NCI-H1105 treated with DMSO at 0.1 percent for 48 hours (cell line): ENCODE measurements around the gene PIM1.
A peak's percentile ranks its signal among the peaks of the same experiment; 100 is the strongest.
"Not testable (repeated sequence)": the region's sequence is repeated elsewhere in the genome, so short reads cannot be mapped to it uniquely, and the experiment has no call there.

Experiments used
- DNase-seq: peaks from one replicate; lab custom pipeline; 2025; lab: John Stamatoyannopoulos, UW

The PIM1 gene

DNA sequence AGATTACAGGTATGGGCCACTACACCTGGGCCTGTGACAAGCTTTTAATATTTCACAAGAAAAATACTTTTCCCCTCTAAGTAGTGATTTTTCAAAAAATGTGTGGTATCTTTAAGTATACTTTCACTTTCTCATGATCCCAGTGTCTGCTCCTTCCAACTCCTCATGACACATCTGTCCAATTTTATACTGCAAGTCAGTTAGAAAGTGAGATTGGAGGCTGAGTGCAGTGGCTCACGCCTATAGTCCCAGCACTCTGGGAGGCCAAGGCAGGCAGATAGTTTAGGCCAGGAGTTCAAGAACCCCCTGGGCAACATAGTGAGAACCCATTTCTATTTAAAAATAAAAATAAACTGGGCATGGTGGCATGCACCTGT lies 20.2 kb downstream of the PIM1 start:
- no peak for DNase-seq

DNA sequence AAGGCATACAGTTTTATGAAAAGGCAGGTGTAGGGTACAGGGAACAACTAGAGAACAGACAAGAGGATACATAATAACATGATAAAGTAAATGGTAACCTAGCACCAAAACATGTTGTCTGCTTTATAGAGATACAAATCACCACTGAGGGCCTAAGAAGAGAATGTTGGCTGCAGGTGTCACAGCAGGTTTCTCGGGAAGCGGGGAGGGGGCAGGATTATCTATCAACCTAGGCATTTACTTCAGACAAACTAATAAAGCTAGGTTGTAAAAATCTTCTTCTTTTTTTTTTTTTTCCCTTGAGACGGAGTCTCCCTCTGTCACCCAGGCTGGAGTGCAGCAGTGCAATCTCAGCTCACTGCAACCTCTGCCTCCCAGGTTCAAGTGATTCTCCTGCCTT lies 22.7 kb downstream of the PIM1 start:
- DNase-seq, result no peak

DNA sequence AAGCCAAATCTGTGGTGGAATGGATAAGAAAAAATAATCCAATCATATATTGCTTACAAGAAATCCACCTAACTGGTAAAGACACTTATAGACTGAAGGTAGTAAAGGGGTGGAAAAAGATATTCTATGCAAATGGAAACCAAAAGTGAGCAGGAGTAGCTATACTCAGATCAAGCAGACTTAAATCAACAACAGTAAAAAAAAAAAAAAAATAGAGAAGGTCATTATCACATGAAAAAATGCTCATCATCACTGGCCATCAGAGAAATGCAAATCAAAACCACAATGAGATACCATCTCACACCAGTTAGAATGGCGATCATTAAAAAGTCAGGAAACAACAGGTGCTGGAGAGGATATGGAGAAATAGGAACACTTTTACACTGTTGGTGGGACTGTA lies 24.9 kb downstream of the PIM1 start:
- DNase-seq, result not testable (repeated sequence)

DNA sequence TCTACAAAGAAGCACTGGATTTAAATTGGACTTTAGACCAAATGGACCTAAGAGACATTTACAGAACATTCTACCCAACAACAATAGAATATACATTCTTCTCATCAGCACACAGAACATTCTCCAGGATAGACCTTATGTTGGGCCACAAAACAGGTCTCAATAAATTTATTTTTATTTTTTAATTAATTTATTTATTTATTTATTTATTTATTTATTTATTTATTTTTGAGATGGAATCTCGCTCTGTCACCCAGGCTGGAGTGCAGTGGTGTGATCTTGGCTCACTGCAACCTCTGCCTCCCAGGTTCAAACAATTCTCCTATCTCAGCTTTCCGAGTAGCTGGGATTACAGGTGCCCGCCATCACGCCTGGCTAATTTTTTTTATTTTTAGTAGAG lies 26.5 kb downstream of the PIM1 start:
- not testable (repeated sequence) for DNase-seq

DNA sequence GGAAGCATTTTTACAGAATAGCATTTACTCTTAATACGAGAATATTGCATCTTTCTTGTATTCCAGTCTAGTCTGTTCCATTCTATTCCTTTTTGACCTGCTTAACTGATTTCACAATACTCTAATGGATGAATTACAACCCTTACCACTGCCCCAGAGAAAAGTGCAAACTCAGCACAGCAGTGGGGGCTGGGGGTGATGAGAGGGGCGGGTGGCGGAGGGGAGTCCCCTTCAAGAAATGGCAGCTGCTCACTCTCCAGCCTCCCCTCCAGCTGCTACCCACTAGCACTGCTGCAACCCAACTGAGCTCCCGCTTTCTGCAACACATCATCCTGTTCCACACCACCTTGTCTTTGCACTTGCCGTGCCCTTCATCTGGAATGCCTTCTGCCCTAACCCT lies 30.1 kb downstream of the PIM1 start:
- DNase-seq, result no peak

DNA sequence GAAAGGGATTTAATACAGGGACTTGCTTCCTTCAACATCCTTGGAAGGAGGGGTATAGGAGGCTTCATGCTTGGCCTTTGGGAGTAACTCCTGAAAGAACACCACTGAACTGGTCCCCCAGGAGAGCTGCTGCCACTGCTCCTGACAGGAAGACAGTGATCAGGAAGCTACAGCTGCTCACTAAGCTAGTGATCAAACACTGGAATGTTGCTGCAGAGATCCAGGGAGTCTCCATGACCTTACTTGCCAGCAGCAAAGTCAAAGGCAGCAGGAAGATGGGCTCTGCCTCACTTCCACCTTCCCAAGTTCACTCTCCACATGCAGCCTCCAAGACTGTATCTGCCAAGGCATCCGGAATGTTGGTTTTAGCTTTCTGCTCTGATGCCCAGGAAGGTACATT lies 31.8 kb downstream of the PIM1 start:
- no peak for DNase-seq

DNA sequence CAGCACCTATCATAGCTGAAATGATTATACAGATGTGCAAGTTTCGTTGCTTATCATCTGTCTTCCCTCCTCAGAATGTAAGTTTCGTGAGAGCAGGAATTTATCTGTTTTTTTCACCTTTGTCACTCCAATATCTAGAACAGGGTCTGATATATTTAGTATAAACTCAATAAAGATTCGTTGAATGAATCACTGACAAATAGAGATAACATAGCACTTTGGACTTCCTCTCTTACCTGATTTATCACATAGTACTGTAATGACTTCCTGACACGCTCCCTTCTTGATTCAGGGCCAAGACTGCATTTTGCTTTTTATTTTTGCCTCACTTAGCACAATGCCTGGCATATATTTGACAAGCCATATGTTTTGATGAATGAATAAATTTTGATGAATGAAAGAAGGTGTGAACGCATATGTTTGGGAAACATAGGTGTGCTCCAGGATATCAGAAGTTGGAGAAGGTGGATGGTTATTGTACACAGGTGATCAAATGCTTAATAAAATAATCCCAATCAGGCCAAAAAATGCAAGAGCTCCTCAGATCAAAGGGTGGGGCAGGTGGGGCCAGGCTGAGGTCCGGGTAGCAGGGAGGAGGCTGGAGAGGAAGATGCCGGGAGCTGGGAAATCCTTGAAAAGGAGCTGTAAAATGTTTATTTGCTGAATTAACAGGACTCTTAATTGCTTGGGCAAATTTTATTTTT lies 33.0 kb downstream of the PIM1 start:
- no peak for DNase-seq

DNA sequence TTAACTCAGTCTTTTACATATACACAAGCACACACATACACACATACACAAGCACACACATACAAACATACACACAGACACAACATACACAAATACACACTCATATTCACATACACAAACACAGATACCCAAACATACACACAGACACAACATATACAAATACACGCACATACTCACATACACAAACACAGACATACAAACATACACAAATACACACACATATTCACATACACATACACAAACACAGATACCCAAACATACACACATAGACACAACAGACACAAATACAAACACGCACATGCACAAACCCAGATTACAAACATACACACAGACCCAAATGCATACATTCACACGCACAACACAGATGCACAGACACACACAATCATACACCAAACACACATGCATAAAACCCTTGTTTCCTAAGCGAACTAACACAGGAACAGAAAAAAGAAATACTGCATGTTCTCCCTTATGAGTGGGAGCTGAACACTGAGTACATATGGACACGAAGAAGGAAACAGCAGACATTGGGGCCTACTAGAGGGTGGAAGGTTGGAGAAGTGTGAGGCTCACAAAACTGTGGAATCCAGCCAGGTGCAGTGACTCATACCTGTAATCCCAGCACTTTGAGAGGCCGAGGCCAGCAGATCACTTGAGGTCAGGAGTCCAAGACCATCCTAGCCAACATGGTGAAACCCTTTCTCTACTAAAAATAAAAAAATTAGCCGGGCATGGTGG lies 34.2 kb downstream of the PIM1 start:
- DNase-seq, result no peak

DNA sequence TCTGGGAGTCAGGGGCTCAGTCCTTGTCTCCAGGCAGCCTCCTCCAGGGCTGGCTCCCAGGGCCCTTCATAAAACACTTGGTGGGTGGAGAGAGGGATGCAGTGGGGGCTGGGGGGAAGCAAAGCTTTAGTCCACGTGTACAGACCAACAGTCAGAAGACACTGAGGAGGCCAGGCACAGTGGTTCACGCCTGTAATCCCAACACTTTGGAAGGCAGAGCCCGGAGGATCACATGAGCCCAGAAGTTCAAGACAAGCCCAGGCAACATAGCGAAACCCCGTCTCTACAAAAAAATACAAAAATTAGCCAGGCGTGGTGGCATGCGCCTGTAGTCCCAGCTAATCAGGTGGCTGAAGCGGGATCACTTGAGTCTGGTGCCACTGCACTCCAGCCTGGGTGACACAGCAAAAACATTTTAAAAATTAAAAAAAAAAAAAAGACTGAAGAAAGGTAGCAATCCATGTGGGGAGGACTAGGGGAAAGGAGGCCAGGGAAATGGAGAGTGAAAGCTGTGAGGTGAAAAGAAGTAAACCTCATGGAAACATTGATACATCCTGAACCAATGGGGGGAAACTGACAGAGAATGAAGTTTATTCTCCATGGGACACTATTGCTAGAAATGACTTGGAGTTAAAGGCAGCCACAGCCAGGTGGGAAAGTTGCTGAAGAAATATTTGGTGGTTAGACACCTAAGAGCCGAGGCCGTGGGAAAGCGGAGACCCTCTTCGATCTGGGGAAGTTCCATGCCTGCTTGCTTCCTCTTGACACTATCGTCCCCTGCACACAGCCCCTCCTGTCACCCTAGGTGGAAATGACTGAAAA lies 35.4 kb downstream of the PIM1 start:
- DNase-seq, result no peak

DNA sequence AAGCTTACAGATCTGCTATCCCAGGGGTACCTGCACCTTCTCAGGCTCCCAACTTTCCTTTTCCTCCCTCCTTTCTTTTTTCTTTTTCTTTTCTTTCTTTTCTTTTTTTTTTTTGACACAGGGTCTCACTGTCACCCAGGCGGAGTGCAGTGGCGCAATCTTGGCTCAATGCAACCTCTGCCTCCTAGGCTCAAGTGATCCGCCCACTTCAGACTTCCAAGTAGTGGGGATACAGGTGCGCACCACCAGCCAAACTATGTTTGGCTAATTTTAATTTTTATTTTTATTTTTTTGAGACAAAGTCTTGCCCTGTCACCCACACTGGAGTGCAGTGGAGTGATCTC lies 36.0 kb downstream of the PIM1 start:
- no peak for DNase-seq

DNA sequence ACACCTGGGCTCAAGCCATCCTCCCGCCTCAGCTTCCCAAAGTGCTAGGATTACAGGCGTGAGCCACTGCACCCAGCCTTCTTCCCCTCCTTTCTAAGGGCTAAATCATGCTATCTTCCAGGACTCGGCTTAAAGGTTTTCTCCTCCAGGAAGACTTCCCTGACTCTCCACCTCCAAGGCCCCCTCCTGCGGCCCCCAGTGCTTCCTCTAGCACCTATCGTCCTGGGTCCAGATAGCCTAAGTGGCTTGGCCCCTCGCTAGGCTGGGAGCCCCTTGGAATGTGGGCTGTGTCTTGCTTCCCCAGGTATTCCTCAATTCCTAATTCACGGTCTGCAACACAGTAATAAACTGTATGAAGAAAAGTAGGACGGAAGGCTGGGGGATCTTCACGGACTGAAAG lies 36.7 kb downstream of the PIM1 start:
- no peak for DNase-seq

DNA sequence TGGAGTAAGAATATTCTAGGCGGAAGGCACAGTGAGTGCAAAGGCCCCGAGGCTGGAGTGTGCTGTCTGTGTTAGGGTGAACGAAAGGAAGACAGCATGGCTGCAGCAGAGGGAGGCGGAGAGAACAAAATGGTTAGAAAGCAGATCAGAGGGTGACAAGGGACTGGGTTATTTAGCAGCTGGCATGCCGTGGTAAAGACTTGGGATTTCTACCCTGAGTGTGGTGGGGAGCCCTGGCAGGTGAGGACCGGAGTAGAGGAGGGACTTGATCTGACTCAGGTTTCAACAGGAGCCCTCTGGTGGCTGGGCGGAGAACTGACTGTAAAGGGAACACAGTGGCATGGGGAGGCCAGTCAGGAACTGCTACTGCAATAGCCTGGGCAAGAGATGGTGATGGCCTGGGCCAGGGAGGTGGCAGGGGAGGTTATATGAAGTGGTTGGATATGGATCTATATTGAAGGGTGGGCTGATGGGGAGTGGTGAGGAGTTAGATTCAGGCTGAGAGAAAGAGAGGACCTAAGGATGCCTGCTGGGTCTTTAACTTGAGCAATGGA lies 38.0 kb downstream of the PIM1 start:
- peak; percentile 68 for DNase-seq

DNA sequence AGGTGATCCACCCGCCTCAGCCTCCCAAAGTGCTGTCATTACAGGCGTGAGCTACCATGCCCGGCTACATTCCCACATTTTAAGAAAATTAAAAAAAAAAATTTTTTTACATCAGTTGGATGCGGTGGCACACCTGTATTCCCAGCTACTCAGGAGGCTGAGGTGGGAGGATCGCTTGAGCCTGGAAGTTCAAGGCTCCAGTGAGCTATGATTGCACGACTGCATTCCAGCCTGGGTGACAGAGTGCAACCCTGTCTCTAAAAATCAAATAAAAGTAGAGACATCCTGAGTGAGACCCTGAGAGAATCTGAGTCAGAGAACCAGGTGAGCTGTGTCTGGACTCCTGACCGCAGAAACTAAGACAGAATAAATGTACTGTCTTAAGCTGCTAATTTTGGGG lies 38.8 kb downstream of the PIM1 start:
- no peak for DNase-seq

DNA sequence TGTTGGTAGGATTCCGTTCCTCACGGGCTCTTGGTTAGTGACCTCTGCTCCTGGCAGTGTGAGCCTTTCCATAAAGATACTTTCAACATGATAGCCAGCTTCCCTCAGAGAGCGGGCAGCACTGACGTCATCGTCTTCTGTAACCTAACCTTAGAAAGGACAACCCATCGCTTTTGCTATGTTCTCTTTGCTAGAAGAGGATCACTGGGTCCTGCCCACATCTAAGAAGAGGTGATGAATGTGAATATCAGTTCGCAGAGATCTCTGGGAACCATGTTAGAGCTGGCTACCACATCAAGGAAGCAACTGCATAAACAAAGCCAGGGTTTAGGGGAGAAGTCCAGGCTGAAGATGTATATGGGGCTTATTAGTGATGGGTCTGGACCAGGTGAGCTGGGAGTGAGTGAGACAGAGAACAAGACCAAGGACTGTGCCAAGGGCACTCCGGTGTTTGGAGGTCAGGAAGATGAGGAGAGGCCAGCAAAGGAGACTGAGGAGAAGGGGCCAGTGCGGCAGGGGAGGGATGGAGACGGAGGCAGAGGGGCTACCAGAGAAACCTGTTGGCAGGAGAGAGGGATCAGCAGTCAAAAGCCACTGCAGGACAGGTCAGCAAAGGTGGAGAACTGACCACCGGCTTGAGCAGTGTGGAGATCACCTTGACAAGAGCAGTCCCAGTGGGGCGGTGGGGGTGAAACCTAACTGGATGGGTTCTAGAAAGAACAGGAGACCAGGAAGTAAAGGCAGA lies 39.7 kb downstream of the PIM1 start:
- no peak for DNase-seq

DNA sequence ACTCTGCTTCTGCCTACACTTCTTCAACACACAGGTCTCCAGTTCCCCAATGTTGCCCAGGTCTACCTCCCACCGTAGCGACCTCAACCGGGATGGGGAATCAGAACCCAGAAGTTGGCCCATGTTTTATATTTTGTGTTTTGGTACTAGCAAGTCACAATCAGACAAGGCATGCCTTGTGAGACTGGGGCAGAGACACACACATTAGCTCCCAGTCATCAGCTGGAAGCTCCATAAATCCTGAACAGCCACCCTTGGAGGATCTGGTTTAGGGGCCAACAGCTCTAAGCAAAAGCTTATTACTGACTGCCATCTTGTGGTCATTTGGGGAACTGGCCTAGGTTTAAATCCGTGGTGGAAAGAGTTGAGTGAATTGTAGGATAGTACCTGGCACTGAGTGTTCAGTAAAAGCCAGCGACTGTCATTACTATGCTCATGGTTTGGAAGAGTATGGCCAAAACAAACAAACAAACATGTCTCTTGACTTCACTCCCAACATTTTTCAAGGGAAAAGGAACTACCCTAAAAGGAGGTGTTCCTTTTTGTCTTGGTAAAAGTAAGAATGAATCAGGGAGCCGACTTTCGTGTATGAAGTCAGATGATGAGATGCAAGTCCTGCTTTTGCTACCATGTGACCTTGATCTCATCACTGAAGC lies 40.5 kb downstream of the PIM1 start:
- DNase-seq, result peak; percentile 78

DNA sequence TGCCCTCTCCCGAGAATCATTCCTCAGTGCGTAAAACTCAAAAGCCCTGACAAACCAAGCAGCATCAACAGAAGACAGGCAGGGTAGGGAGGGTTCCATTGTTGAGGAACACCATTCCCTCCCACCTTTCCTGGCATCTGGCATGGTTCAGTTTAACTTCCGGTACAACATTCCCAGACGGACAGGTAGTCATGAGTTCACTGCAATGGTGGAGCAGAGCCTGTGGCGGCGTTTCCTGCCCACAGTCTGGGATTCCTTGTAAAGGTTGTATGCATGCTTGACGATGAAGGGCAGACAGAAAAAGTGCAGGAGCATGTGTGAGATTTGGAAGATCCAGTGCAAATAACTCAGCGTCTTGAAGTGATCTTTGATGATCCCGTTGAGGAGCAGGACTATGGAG lies 42.3 kb downstream of the PIM1 start:
- DNase-seq, result no peak

DNA sequence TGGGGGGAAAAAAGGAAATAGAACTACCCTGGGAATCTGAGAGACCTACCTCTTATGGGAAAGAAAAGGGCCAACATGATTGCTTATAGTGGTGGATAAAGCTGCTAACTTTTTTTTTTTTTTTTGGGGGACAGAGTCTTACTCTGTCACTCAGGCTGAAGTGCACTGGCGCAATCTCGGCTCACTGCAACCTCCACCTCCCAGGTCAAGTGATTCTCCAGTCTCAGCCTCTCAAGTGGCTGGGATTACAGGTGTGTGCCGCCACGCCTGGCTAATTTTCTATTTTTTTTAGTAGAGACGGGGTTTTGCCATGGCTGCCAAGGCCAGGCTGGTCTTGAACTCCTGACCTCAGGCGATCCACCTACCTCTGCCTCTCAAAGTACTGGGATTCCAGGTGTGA lies 48.1 kb downstream of the PIM1 start:
- no peak for DNase-seq

DNA sequence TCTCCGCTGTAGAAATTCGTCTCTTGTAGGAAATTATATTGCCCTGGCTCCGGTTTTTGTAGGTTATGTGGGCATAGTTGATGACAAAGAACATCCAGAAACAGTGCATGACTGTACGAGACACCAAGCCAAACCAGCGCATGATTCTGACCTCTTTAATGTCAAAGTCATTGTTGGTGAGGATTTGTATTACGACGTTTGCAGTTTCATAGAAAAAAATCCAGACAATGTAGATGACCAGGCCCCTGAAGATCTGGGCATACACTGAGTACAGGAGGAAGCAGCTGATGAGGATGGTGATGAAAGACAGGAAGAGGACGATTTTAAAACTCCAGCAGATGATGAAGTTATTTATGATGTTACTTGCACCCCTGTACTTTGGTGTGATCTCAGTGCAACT lies 48.6 kb downstream of the PIM1 start:
- DNase-seq, result no peak

DNA sequence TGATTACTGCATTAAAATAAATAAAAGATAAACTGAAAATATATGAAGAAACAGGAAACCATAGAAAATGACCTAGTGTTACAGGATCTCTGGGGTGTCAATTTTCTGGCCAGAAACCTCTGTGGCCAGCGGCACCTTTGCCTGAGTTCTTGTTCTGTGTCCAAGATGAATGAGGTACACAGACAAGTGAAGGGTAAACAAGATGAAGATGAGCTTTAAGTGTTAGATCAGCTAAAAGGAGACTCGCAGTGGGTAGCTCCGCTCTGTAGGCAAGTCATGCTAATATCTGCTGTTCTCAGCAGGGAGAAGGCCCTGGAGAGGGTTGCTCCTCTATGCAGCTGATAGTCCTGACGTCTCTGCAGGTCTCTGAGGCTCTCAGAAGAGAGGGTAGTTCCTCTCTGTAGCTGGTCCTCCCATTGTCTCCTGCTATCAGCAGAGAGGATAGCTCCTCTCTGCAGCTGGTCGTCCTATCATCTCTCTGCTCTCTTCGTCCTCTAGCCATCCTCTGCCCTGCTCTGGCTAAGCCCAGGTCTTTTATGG lies 51.7 kb downstream of the PIM1 start:
- no peak for DNase-seq

DNA sequence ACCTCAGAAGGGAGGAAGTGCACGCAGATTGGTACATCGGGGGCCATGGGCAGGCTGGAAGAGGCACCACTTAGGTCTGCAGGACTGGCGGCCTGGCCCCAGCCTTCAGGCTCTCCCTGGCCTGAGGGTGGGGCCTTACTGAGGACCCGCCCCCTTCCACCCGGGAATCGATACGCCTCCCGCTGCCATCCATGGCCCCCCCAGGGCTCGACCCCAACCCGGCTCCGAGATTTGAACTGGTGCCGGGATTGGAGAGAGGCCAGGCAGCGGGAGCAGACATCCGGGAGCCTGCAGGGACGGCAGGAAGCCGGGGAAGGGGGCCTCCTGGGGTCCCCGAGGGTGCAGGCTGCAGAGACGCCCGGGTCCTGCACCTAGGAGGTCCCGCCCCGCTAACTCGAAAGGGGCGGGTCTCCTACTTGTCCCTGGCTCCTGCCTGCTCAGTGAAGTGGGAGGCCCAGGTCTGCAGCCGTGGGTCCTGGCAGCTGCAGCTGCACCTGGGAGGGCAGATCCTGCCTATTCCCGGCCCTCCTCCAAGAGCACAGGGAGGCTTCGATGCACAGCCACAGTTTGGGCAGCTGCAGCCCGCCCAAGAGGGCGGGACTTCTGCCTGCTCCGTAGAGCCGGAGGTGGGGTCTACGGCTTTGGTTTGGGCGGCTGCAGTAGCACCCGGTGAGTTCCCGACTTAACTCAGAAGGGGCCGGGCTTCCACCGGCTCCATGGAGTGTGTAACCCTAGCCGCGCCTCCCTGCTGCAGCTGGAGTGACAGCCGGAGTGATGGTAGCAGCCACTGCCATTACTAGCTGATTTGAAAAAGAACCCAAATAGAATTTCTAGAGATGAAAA lies 52.4 kb downstream of the PIM1 start:
- DNase-seq, result peak; percentile 99
